BLaER1 (cell line): ENCODE results near the gene TP53I3.

ENCODE experiments used
- H3K27ac ChIP-seq: shearing (Covaris generic); formaldehyde crosslinking; 2 replicates; pipeline ENCODE4 v1.8.1; 2022
- H3K27me3 ChIP-seq: shearing (Covaris generic); formaldehyde crosslinking; 2 replicates; pipeline ENCODE4 v1.8.1; 2022
- H3K36me3 ChIP-seq: shearing (Covaris generic); formaldehyde crosslinking; 2 replicates; pipeline ENCODE4 v1.8.1; 2022
- H3K4me1 ChIP-seq: shearing (Covaris generic); formaldehyde crosslinking; 2 replicates; pipeline ENCODE4 v1.8.1; 2022
- H3K4me2 ChIP-seq: shearing (Covaris generic); formaldehyde crosslinking; 2 replicates; pipeline ENCODE4 v1.8.1; 2022
- H3K4me3 ChIP-seq: shearing (Covaris generic); formaldehyde crosslinking; 2 replicates; pipeline ENCODE4 v1.8.1; 2022
- H3K9ac ChIP-seq: shearing (Covaris generic); formaldehyde crosslinking; 2 replicates; pipeline ENCODE4 v1.8.1; 2022
- H3K9me3 ChIP-seq: shearing (Covaris generic); formaldehyde crosslinking; 2 replicates; pipeline ENCODE4 v1.8.1; 2022
- H4K20me1 ChIP-seq: shearing (Covaris generic); formaldehyde crosslinking; 2 replicates; pipeline ENCODE4 v1.8.1; 2022
- Cebpa-rat ChIP-seq: shearing (Covaris generic); IDR thresholded peaks from 2 replicates; pipeline ENCODE4 v1.8.1; 2022

Gene TP53I3, protein sequence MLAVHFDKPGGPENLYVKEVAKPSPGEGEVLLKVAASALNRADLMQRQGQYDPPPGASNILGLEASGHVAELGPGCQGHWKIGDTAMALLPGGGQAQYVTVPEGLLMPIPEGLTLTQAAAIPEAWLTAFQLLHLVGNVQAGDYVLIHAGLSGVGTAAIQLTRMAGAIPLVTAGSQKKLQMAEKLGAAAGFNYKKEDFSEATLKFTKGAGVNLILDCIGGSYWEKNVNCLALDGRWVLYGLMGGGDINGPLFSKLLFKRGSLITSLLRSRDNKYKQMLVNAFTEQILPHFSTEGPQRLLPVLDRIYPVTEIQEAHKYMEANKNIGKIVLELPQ

DNA sequence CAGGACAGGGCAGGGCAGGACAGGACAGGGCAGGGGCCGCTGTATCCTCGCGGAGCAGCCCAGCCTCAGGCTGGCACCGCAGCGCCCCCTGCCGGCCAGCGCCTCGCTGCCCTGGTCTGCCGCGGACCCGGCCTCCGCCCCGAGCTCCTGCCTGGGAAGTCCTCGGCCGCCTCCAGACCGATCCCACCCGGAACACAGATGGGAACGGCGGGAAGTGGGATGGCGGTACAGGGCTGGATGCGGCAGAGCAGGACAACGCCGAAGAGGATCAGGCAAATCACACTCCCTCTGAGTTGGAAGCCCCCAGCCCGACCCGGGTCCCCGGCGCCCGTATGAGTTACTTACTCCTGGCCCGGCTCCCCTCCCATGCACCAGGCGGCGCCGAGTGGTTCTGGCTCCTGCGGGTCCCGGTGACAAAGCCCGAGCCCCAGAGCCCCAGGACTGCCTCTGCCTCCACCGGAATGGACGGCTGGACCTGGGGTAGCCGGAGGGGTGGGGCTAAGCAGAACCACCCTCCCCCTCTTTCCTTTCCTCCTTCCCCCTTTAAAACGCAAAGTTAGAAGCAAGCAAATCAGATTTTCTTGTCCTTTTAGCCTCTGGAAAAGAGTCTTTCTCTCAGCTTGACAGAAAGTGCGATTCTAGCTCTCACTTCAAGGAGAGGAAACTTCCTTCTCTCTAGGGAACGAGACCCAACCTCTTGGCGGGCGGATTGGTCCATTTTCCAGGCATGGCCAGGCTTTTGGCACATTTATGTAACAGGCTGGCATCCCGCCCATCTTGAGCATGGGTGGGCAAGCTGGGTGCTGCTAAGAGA lies at the start of gene TP53I3:
Gene TP53I3, minus strand, starts transcription at position 449 of the 814 bp plus-strand sequence. CDS start 508 bp downstream, outside the sequence.
- Histone ChIP-seq H3K9ac (peak within 1 kb of the TSS; percentile 81), H3K4me1 (peaks cover 18% of the 10 kb centered on the region), H3K36me3 (peaks cover 53% of the 10 kb centered on the region), H3K27ac (peak within 1 kb of the TSS; percentile 69), H3K4me3 (peak within 1 kb of the TSS; percentile 73), H3K9me3 (no peaks in the 10 kb centered on the region), H4K20me1 (no peaks in the 10 kb centered on the region), H3K27me3 (no peaks in the 10 kb centered on the region), H3K4me2 (peak within 1 kb of the TSS; percentile 92)
- TF ChIP-seq Cebpa-rat = no peak

DNA sequence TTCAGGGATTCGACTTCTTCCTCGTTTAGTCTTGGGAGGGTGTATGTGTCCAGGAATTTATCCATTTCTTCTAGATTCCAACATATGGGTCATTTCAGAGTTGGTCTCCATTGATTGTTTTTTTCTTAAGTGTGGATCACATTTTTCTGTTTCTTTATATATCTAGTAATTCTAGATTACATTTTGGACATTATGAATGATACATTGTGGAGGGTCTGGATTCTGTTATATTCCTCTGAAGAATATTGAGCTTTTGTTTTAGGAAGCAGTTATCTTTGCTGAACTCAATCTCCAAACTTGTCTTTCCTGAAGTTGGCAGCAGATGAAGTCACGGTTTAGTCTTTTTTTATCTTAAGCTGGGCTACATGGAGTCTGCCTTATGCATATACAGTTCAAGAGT lies 47.9 kb upstream of the TP53I3 start:
- TF ChIP-seq Cebpa-rat = no peak
- no peak overlapping the region for H3K4me3 ChIP-seq

DNA sequence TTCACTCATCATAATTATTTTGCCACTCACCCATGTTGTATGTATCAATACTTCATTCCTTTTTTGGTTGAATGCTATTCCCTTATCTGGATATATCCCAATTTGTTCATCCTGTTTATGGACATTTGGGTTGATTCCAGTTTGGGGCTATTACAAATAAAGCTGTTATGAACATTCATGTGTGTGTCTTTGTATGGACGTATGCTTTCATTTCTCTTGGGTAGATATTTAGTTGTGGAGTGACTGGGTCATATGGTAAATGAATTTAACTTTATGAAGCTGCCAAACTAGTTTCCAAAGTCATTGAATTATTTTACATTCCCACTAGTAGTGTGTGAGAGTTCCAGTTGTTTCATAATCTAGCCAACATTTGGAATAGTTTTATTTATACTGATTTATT lies 41.3 kb upstream of the TP53I3 start:
- H3K36me3 ChIP-seq = no peaks in the 10 kb centered on the region
- peaks cover 23% of the 10 kb centered on the region for H3K4me1 ChIP-seq
- H3K27me3 ChIP-seq = no peaks in the 10 kb centered on the region
- no peak overlapping the region for H3K4me2 ChIP-seq
- H3K27ac ChIP-seq = no peak overlapping the region
- no peaks in the 10 kb centered on the region for H4K20me1 ChIP-seq
- no peaks in the 10 kb centered on the region for H3K9me3 ChIP-seq
- H3K4me3 ChIP-seq = no peak overlapping the region
- TF ChIP-seq Cebpa-rat = no peak
- no peak overlapping the region for H3K9ac ChIP-seq

More for the DNA sequence above, 47.9 kb upstream of the TP53I3 start:
- H3K4me1 ChIP-seq = no peaks in the 10 kb centered on the region
- no peak overlapping the region for H3K4me2 ChIP-seq
- no peak overlapping the region for H3K9ac ChIP-seq
- H3K36me3 ChIP-seq = peaks cover 4% of the 10 kb centered on the region; the same call in 1 of the 2 replicates
- no peaks in the 10 kb centered on the region for H4K20me1 ChIP-seq
- H3K27ac ChIP-seq = no peak overlapping the region
- H3K9me3 ChIP-seq = peaks cover 24% of the 10 kb centered on the region
- H3K27me3 ChIP-seq = no peaks in the 10 kb centered on the region

DNA sequence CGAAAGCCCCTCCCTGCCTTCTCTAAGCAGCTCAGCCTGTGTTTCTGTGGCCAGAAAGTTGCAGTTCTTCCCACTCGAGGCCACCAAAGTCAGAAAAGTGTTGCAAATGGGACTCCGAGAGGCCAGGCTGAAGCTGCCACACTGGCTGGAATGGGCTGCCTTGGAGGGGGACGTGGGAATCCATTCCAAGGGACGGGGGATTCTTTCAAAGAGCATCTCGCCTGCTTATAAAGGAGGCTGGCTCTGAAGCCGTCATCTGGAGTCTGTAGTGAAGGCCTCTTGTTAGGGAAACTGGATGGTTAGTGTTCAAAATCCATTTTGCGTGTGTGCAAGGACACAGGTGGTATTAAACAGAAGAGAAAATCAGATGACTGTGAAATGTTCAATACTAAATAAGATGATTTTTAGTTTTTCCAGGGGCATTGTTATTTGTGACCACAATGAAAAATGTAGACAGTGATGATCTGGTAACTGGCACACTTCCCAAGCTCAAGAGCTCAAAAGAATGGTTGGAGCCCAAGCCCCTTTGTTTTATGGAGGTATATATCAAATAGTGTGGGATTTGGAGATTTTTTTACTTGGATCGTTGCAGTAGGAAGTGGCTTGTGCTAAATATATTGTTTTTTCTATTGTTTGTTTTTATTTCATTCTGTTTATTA lies 39.4 kb upstream of the TP53I3 start:
- Histone ChIP-seq H3K4me2 (peak overlapping the region; percentile 93), H3K9ac (peak overlapping the region; percentile 91), H3K4me3 (peak overlapping the region; percentile 82), H4K20me1 (no peaks in the 10 kb centered on the region), H3K36me3 (no peaks in the 10 kb centered on the region), H3K9me3 (no peaks in the 10 kb centered on the region), H3K27me3 (no peaks in the 10 kb centered on the region), H3K4me1 (peaks cover 23% of the 10 kb centered on the region), H3K27ac (peak overlapping the region; percentile 89)
- no peak for TF ChIP-seq Cebpa-rat

DNA sequence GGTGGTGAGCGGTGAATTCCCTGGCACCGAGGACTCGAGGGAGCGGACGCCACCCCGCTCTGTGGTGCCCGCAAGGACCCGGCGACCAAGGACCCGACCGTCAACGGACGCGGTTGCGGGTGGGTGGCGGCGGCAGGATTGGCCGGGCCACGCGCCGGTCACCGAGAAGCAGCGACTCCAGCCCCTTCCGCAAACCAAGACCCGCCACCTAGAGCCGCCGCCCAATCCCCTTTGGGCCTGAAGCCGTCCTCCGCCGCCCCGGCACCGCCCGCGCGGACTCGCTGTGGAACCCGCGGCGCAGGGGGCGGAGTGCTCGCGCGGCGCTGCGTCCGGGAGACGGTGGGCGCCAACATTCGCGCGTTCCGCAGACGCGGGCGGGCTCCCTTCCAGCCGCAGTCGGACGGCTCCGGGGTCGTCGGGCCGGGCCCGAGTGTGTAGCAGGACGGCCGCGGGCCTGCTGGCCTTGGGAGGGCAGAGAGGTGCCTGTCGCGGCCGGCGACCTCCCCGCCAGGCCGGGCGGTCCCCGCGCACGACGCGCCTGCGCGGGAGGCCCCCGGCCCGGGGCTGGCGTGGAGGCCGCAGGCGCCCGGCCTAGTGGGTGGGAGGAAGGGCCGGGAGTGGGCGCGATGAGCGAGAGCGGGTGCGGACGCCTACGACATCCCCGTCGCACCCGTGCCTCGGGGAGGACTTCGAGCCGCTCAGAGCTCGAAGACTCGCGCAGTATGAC lies 38.7 kb upstream of the TP53I3 start, which contains the start of the genes FAM228B and PFN4:
Gene FAM228B, plus strand, starts transcription at position 275 of the 727 bp plus-strand sequence. CDS start 893 bp downstream, outside the sequence.
Gene PFN4, minus strand, starts transcription at position 140 of the 727 bp plus-strand sequence. CDS start 799 bp downstream, outside the sequence.
- H3K4me1 ChIP-seq = peaks cover 23% of the 10 kb centered on the region
- peak within 1 kb of the TSS; percentile 93 for H3K4me2 ChIP-seq
- no peaks in the 10 kb centered on the region for H3K9me3 ChIP-seq
- H3K36me3 ChIP-seq = no peaks in the 10 kb centered on the region
- H3K9ac ChIP-seq = peak within 1 kb of the TSS; percentile 91
- peak within 1 kb of the TSS; percentile 89 for H3K27ac ChIP-seq
- H3K27me3 ChIP-seq = no peaks in the 10 kb centered on the region
- H3K4me3 ChIP-seq = peak within 1 kb of the TSS; percentile 82
- no peak for TF ChIP-seq Cebpa-rat
- H4K20me1 ChIP-seq = no peaks in the 10 kb centered on the region

DNA sequence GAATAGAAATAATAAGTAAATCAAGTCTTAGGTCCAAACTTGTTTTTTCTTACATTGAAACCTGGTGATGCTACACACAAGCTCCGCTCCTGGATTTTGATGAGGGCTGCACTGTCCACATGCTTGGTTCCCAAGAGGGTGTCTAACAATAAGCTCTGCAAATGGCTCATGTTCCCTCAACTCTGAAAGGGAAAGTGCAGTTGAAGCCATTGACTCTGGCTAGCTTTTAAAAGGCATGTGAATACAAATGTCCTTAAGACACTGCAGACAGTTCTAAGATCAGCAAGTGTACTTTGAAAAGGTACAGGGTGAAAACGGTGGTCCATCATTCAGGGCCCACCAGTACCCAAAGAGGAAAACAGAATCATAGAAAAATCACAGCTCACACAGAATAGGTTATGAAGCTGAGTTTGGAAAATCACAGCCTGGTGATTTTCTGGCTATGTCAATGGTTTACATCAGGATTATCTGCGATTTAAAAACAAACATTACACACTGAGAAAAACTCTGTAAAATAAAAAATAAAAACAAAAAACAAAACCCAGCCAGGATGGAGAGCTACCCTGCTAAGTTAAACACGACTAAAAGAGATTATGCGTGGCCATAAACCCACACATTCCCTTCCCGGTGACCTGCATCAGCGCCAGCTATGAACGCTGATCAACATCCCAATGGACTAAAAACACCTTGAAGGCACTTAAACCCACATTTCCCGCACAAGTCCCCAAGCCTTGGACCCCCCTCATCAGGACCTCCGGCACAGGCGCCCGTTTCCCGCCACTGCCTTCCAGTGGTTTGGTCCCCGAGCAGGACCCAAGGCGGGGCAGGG lies 37.9 kb upstream of the TP53I3 start:
- no peak for TF ChIP-seq Cebpa-rat
- peak overlapping the region; percentile 82 for H3K4me3 ChIP-seq
- H3K4me1 ChIP-seq = peaks cover 31% of the 10 kb centered on the region
- no peaks in the 10 kb centered on the region for H4K20me1 ChIP-seq
- no peaks in the 10 kb centered on the region for H3K36me3 ChIP-seq
- H3K9ac ChIP-seq = peak overlapping the region; percentile 91
- no peaks in the 10 kb centered on the region for H3K9me3 ChIP-seq
- H3K27me3 ChIP-seq = no peaks in the 10 kb centered on the region
- H3K27ac ChIP-seq = peak overlapping the region; percentile 89
- peak overlapping the region; percentile 93 for H3K4me2 ChIP-seq

DNA sequence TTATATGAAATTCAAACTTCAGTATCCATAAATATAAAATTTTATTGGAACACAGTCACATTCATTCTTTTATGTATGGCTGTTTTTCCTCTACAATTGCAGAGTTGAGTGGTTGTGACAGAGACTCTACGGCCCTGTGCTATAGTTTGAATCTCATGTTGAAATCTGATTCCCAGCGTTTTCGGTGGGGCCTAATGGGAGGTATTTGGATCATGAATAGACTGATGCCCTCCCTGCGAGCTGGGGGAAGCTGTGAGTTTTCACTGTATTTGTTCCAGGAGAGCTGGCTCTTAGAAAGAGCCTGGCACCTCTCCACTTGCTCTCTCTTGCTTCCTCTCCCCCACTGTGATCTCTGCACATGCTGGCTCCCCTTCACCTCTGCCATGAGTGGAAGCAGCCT lies 36.8 kb upstream of the TP53I3 start:
- Histone ChIP-seq H3K27me3 (no peaks in the 10 kb centered on the region), H3K36me3 (no peaks in the 10 kb centered on the region), H3K4me3 (no peak overlapping the region), H4K20me1 (no peaks in the 10 kb centered on the region), H3K9me3 (no peaks in the 10 kb centered on the region), H3K27ac (no peak overlapping the region), H3K4me1 (peaks cover 32% of the 10 kb centered on the region), H3K4me2 (no peak overlapping the region), H3K9ac (no peak overlapping the region)
- no peak for TF ChIP-seq Cebpa-rat

DNA sequence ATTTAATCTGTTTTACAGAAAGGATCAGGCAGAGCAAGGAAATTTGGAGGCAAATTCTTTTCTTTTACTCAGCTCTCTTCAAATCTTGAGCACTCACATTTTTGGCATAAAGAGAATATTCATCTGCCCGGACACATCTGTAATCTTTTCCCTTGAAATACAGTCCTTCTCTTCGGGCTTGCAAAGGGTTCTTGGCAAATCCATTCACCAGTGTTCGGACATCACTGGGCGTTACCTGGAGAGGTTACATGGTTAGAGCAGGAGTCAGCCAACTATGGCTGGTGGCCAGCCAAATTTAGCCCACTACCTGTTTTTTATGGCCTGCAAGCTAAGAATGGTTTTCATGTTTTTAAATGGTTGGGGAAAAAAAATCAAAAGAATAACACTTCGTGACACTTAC lies 36.4 kb upstream of the TP53I3 start:
- no peaks in the 10 kb centered on the region for H3K27me3 ChIP-seq

More for the DNA sequence above, 36.4 kb upstream of the TP53I3 start:
- no peaks in the 10 kb centered on the region for H3K9me3 ChIP-seq
- H3K27ac ChIP-seq = no peak overlapping the region
- no peak overlapping the region for H3K4me2 ChIP-seq
- TF ChIP-seq Cebpa-rat = no peak
- peaks cover 32% of the 10 kb centered on the region for H3K4me1 ChIP-seq
- H4K20me1 ChIP-seq = no peaks in the 10 kb centered on the region
- H3K36me3 ChIP-seq = no peaks in the 10 kb centered on the region
- no peak overlapping the region for H3K4me3 ChIP-seq
- no peak overlapping the region for H3K9ac ChIP-seq
